ENCODE results near the gene DDIT4L. TPM values are rescaled to one million over a fixed set of nuclear protein-coding genes. Genes with fewer than 3 reads are reported as not detected.

DDIT4L gene, protein sequence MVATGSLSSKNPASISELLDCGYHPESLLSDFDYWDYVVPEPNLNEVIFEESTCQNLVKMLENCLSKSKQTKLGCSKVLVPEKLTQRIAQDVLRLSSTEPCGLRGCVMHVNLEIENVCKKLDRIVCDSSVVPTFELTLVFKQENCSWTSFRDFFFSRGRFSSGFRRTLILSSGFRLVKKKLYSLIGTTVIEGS
- total RNA-seq (1 to 10 TPM in 4 of 10 donors, under 1 TPM in 6; 0.14 to 2.1 (median 0.65) TPM), polyA plus RNA-seq (under 1 TPM; 0.49 to 0.59 TPM)
- long read RNA-seq, donor 1, partial matches to known transcripts = 0 of 3 reads
- long read RNA-seq, donor 1, other reads (novel, unspliced or antisense) = 0 of 3 reads
- long read RNA-seq, donor 2, partial matches to known transcripts = 0 of 1 reads
- long read RNA-seq, donor 2, other reads (novel, unspliced or antisense) = 0 of 1 reads
- long read RNA-seq, donor 3, partial matches to known transcripts = 0 of 1 reads
- long read RNA-seq, donor 3, other reads (novel, unspliced or antisense) = 0 of 1 reads

- WGBS, 2 donors = 0 to 1% methylated on average over 51 of the region's 51 CpGs
- intact Hi-C loops (cut with DNase I) = loop anchor here in 1 of 10 donors (5.0 kb wide), 1 partner anchor 93 kb away; no protein-coding TSS in a partner anchor
- DNase-seq (peak; percentile 28 to 45), ATAC-seq (peak; percentile 71 to 88 (median 85))
- peaks cover 0 to 23% (median 16%) of the 10 kb centered on the region in 9 donors for H3K4me1 ChIP-seq
- TF ChIP-seq, protein P1, sequence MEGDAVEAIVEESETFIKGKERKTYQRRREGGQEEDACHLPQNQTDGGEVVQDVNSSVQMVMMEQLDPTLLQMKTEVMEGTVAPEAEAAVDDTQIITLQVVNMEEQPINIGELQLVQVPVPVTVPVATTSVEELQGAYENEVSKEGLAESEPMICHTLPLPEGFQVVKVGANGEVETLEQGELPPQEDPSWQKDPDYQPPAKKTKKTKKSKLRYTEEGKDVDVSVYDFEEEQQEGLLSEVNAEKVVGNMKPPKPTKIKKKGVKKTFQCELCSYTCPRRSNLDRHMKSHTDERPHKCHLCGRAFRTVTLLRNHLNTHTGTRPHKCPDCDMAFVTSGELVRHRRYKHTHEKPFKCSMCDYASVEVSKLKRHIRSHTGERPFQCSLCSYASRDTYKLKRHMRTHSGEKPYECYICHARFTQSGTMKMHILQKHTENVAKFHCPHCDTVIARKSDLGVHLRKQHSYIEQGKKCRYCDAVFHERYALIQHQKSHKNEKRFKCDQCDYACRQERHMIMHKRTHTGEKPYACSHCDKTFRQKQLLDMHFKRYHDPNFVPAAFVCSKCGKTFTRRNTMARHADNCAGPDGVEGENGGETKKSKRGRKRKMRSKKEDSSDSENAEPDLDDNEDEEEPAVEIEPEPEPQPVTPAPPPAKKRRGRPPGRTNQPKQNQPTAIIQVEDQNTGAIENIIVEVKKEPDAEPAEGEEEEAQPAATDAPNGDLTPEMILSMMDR (IDR thresholded peaks at IDR 0.05) = no peak
- peak within 1 kb of the TSS in 5 of 10 donors; percentile 1 to 59 (median 29) for H3K27ac ChIP-seq
- H3K27me3 ChIP-seq = peaks cover 0 to 37% (median 4%) of the 10 kb centered on the region in 7 donors
- H3K4me3 ChIP-seq = peak within 1 kb of the TSS; percentile 57 to 89 (median 74)
- no peaks in the 10 kb centered on the region for H3K36me3 ChIP-seq
- no peaks in the 10 kb centered on the region for H3K9me3 ChIP-seq
These were observed at the start of gene DDIT4L for GRCh38 chr4:100189820-100190642. Gene DDIT4L (minus strand): TSS chr4:100190468. CDS start chr4:100189983, 485 bp downstream.

DNA sequence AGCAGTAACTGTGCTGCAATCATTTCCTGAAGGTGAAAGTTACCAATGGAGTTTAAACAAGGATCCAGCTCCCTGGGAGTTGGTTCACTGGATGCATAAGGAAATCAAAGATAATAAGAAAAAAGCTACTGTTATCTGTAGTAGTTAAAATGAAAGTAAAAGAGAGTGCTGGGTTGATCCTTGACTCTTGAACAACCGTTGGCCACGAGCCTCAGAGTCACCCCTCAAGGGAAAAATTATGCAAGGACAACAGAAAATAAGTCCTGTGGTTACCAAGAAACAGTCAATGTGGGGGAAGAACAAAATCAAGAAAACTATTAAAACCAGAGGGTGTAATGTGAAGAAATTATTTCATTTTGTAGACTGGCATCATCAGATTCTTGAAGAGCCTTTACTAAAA lies 49.7 kb upstream of the DDIT4L start:
- DNase-seq = peak; percentile 10 to 37
- H3K4me3 ChIP-seq = no peak overlapping the region
- TF ChIP-seq, protein P1 (IDR thresholded peaks at IDR 0.05) = no peak
- H3K4me1 ChIP-seq = no peaks in the 10 kb centered on the region
- no peak overlapping the region for H3K27ac ChIP-seq
- ATAC-seq = peak in 1 of 8 donors; percentile 61
- WGBS, 2 donors = 33 to 40% methylated on average over 2 of the region's 2 CpGs
- peaks cover 0 to 9% (median 0%) of the 10 kb centered on the region in 11 donors for H3K9me3 ChIP-seq
- intact Hi-C loops (cut with DNase I) = no loop called here
- H3K27me3 ChIP-seq = no peaks in the 10 kb centered on the region
- H3K36me3 ChIP-seq = no peaks in the 10 kb centered on the region

- no peak overlapping the region for H3K27ac ChIP-seq
- H3K36me3 ChIP-seq = no peaks in the 10 kb centered on the region
- H3K27me3 ChIP-seq = no peaks in the 10 kb centered on the region
- TF ChIP-seq, protein P1 (IDR thresholded peaks at IDR 0.05) = no peak
- no peak for ATAC-seq
- no peak overlapping the region for H3K4me3 ChIP-seq
- no peaks in the 10 kb centered on the region for H3K4me1 ChIP-seq
- no peak for DNase-seq
- peaks cover 0 to 50% (median 26%) of the 10 kb centered on the region in 11 donors for H3K9me3 ChIP-seq
- intact Hi-C loops (cut with DNase I) = no loop called here
These were observed 34.5 kb upstream of the DDIT4L start for GRCh38 chr4:100224721-100225120.

GRCh38 chr4:100224160-100224559 lies 33.9 kb upstream of the DDIT4L start:
- no peak overlapping the region for H3K4me3 ChIP-seq
- ATAC-seq = no peak

More at GRCh38 chr4:100224160-100224559, 33.9 kb upstream of the DDIT4L start:
- Histone ChIP-seq H3K9me3 (peaks cover 0 to 47% (median 26%) of the 10 kb centered on the region in 11 donors), H3K36me3 (no peaks in the 10 kb centered on the region), H3K27ac (no peak overlapping the region), H3K27me3 (no peaks in the 10 kb centered on the region), H3K4me1 (no peaks in the 10 kb centered on the region)
- TF ChIP-seq, protein P1 (IDR thresholded peaks at IDR 0.05) = no peak
- intact Hi-C loops (cut with DNase I) = no loop called here
- no peak for DNase-seq
